Measurements from ENCODE around the gene PTPRF. TPM values are rescaled to one million over a fixed set of nuclear protein-coding genes. Genes with fewer than 3 reads are reported as not detected.

Gene PTPRF
- total RNA-seq, 1 experiment from 2014 or later, result 110 TPM

DNA sequence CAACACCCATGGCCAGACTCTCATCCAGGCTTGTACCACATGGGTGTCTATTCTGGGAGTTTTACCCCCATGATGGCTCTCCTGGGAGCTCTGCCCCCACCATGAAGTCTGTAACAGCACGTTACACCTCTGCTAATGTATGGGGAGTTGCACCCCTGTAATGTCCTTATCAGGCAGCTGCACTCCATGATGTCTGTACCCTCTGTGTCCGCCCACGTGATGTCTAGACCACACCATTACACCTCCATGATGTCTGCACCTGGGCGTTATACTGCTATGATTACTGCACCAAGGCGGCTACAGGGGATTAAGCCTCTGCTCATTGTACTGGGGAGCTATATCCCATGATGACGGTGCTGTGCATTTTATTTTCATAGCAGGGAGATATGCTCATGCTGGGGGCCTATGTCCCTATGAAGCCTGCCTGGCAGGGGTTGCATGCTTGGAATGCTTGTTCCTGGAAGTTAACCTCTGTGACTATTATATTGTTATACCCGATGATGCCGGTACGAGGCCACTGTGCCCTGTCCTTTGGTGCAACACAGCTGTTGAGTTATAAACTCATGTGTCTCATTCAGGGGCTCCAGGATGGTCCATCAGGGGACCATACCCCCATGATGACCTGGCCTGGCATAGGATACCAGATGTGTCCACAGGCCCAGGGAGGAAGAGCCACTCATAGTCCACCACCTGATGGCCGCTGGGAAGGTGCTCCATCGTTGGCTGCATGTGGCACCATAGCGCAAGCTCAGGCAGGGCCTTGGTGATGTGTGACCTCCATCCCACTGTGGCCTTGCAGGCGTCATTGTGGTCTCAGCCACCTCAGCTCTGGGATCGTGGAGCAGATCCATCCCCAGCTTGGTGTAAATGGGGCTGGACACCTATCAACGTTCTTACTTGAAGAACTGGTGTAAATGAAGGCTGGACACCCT is 12.1 kb downstream of the PTPRF start:
- H3K4me1 ChIP-seq (ENCODE audit: insufficient read depth, low read length, poor library complexity, severe bottlenecking), result peaks cover 6% of the 10 kb centered on the region
- peaks cover 8% of the 10 kb centered on the region for H3K36me3 ChIP-seq (ENCODE audit: insufficient read depth, low read length, poor library complexity, severe bottlenecking)
- H3K9me3 ChIP-seq (ENCODE audit: low read depth, low read length, poor library complexity, severe bottlenecking), result no peaks in the 10 kb centered on the region
- no peak overlapping the region for H3K27ac ChIP-seq (ENCODE audit: low read depth, low read length, poor library complexity, severe bottlenecking)
- POLR2A ChIA-PET (ENCODE audit: low non-redundant PET), result no interaction called here
- BruUV-seq (replicated peaks), result no TSS peak
- intact Hi-C loops (cut with micrococcal nuclease; ENCODE audit: unreplicated experiment), result no loop called here
- CTCF ChIA-PET, result no interaction called here
- no peak overlapping the region for H3K4me3 ChIP-seq (ENCODE audit: low read depth, low read length, poor library complexity, severe bottlenecking)
- no peaks in the 10 kb centered on the region for H3K27me3 ChIP-seq (replicated peaks; ENCODE audit: insufficient read depth, low read depth, low read length, poor library complexity)
- no peak for DNase-seq (ENCODE audit: low spot score)
- TF ChIP-seq, protein P1, sequence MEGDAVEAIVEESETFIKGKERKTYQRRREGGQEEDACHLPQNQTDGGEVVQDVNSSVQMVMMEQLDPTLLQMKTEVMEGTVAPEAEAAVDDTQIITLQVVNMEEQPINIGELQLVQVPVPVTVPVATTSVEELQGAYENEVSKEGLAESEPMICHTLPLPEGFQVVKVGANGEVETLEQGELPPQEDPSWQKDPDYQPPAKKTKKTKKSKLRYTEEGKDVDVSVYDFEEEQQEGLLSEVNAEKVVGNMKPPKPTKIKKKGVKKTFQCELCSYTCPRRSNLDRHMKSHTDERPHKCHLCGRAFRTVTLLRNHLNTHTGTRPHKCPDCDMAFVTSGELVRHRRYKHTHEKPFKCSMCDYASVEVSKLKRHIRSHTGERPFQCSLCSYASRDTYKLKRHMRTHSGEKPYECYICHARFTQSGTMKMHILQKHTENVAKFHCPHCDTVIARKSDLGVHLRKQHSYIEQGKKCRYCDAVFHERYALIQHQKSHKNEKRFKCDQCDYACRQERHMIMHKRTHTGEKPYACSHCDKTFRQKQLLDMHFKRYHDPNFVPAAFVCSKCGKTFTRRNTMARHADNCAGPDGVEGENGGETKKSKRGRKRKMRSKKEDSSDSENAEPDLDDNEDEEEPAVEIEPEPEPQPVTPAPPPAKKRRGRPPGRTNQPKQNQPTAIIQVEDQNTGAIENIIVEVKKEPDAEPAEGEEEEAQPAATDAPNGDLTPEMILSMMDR (conservative IDR thresholded peaks at IDR 0.05; ENCODE audit: low read depth, low read length), result no peak
- no peak for TF ChIP-seq EZH2 (IDR thresholded peaks at IDR 0.05; ENCODE audit: borderline replicate concordance, low read depth, low read length, poor library complexity, severe bottlenecking)

DNA sequence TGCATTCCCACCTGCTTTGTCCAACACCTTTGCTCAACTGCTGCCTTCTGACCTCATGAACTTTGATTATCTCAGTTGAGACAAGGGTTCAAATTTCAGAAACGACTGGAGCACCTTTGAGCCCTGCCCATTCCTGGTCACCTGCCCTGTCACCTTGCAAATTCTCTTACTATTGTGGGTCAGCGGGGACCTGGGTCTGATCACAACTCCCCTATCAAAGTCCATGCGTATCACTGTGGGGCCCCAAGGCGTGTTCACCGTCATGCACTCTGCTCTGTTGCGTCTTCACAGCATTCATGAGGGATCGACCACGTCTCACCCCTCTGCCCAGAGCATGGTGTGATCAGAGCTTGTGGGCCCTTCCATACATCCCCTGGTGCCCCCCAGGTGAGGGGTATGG is 12.9 kb downstream of the PTPRF start:
- H3K4me1 ChIP-seq (ENCODE audit: insufficient read depth, low read length, poor library complexity, severe bottlenecking), result peaks cover 6% of the 10 kb centered on the region
- BruUV-seq (replicated peaks), result no TSS peak
- intact Hi-C loops (cut with micrococcal nuclease; ENCODE audit: unreplicated experiment), result no loop called here
- no peaks in the 10 kb centered on the region for H3K9me3 ChIP-seq (ENCODE audit: low read depth, low read length, poor library complexity, severe bottlenecking)
- ChIA-PET POLR2A (ENCODE audit: low non-redundant PET) (no interaction called here), CTCF (no interaction called here)
- no peaks in the 10 kb centered on the region for H3K27me3 ChIP-seq (replicated peaks; ENCODE audit: insufficient read depth, low read depth, low read length, poor library complexity)
- no peak overlapping the region for H3K4me3 ChIP-seq (ENCODE audit: low read depth, low read length, poor library complexity, severe bottlenecking)
- H3K27ac ChIP-seq (ENCODE audit: low read depth, low read length, poor library complexity, severe bottlenecking), result no peak overlapping the region
- no peak for TF ChIP-seq EZH2 (IDR thresholded peaks at IDR 0.05; ENCODE audit: borderline replicate concordance, low read depth, low read length, poor library complexity, severe bottlenecking)
- TF ChIP-seq, protein P1 (conservative IDR thresholded peaks at IDR 0.05; ENCODE audit: low read depth, low read length), result no peak
- DNase-seq (ENCODE audit: low spot score), result no peak
- H3K36me3 ChIP-seq (ENCODE audit: insufficient read depth, low read length, poor library complexity, severe bottlenecking), result peaks cover 7% of the 10 kb centered on the region

DNA sequence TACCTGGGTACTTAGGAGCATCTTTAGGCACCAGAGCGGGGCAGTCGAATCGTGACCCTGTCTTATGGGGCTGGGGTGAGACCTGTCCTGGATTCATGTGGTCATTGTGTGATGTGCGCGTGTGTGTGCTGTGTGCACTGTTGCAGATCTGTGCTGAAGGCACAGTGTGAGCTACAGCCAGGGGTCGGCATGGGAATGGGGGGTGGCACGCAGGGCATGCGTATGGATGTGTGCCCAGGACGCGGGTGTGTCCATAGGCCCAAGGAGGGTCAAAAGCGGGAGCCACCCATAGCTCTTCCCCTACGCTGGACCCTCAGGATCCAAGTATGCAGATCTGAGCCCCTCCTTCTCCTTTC is 14.6 kb downstream of the PTPRF start:
- Histone ChIP-seq H3K9me3 (ENCODE audit: low read depth, low read length, poor library complexity, severe bottlenecking) (no peaks in the 10 kb centered on the region), H3K4me3 (ENCODE audit: low read depth, low read length, poor library complexity, severe bottlenecking) (no peak overlapping the region), H3K36me3 (ENCODE audit: insufficient read depth, low read length, poor library complexity, severe bottlenecking) (peaks cover 3% of the 10 kb centered on the region), H3K4me1 (ENCODE audit: insufficient read depth, low read length, poor library complexity, severe bottlenecking) (peaks cover 6% of the 10 kb centered on the region), H3K27me3 (replicated peaks; ENCODE audit: insufficient read depth, low read depth, low read length, poor library complexity) (no peaks in the 10 kb centered on the region), H3K27ac (ENCODE audit: low read depth, low read length, poor library complexity, severe bottlenecking) (no peak overlapping the region)
- intact Hi-C loops (cut with micrococcal nuclease; ENCODE audit: unreplicated experiment), result no loop called here
- ChIA-PET POLR2A (ENCODE audit: low non-redundant PET) (no interaction called here), CTCF (no interaction called here)
- no peak for TF ChIP-seq EZH2 (IDR thresholded peaks at IDR 0.05; ENCODE audit: borderline replicate concordance, low read depth, low read length, poor library complexity, severe bottlenecking)
- TF ChIP-seq, protein P1 (conservative IDR thresholded peaks at IDR 0.05; ENCODE audit: low read depth, low read length), result no peak
- DNase-seq (ENCODE audit: low spot score), result no peak
- BruUV-seq (replicated peaks), result no TSS peak
